SK-N-SH (cell line): ENCODE data around the gene TBRG4.

ENCODE experiments used
- CTCF ChIP-seq: fragments of 200-600 bp; sonication (generic); IDR thresholded peaks from 2 replicates; pipeline ENCODE4 v1.6.1; 2017; ENCODE audit warnings: antibody characterized with exemption, mild to moderate bottlenecking, moderate library complexity
- ELF1 ChIP-seq: IDR thresholded peaks from 2 replicates; pipeline ENCODE4 v1.4.0; 2012
- GABPA ChIP-seq: IDR thresholded peaks from 2 replicates; pipeline ENCODE4 v1.4.0; 2012; ENCODE audit warnings: low read depth, mild to moderate bottlenecking
- TF ChIP-seq, protein P1 (sequence below): IDR thresholded peaks from 2 replicates; pipeline ENCODE4 v1.4.0; 2012; ENCODE audit warnings: low read depth

DNA sequence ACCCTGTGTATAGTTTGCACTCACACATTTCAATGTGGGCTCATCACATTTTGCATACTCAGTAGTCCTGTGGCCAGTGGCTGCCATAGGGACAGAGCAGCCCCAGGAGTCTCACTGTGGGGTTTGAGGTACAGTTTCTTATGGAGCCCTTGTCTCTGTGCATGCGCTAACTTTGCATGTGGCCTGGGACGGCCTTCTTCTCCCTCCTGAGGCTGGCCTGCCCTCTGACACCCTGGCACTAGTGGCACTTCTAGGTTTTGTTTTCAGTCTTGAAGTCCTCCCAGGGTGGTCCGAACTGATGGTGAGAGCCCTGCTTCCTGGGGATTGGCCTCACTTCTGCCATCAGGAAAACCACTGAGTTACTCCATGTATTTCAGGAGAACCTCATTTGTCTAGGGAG, 43.9 kb downstream of the TBRG4 start:
- no peak for TF ChIP-seq CTCF
- no peak for TF ChIP-seq ELF1
- TF ChIP-seq GABPA: no peak
- TF ChIP-seq, protein P1, sequence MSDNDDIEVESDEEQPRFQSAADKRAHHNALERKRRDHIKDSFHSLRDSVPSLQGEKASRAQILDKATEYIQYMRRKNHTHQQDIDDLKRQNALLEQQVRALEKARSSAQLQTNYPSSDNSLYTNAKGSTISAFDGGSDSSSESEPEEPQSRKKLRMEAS: no peak
